CD4-positive, alpha-beta T cell treated with Interleukin-4 for 1 hour (primary cell): ENCODE results near the gene CFAP58.
"Not testable (repeated sequence)": the region's sequence is repeated elsewhere in the genome, so short reads cannot be mapped to it uniquely, and the experiment has no call there.

Experiments used
- DNase-seq, 2 donors: peaks; one replicate each; pipeline ENCODE4 v3.0.0-alpha.2; 2020 to 2022

The CFAP58 gene

DNA sequence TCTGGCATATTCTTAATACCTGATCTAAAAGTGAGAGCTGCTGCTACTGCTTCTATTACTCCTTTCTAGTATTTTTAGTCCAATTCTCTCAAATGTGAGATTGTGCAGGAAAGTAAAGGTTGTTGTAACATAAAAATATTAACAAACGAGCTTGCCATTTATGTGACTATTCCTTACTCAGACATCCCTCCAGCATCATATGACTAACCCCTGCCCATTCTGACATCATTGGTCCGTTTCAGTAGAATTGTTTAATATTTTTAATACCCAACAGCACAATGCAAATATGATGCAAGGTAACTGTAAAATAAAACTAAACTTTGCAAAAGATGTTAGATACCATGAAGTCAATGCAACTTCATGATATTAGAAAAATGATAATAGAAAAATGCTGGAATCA lies 83.6 kb downstream of the CFAP58 start:
- DNase-seq: no peak

DNA sequence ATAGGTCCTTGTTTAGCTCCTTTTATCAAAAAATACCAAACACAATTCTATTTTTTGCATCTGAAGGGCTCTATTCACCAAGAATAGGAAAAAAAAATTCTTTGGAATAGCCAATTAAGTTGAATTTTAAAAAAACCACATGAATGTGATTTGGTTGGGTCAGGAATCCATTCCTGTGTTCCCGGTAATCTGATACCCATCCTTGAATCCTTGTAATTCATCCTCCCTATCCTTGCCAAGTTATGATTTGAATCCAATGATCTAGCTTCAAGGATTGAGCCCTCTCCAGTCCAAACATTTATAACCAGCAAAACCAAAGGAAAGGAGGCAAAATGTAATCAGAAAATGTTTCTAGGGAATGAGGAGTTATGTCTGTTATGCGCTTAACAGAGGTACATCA lies 86.6 kb downstream of the CFAP58 start:
- DNase-seq: no peak

DNA sequence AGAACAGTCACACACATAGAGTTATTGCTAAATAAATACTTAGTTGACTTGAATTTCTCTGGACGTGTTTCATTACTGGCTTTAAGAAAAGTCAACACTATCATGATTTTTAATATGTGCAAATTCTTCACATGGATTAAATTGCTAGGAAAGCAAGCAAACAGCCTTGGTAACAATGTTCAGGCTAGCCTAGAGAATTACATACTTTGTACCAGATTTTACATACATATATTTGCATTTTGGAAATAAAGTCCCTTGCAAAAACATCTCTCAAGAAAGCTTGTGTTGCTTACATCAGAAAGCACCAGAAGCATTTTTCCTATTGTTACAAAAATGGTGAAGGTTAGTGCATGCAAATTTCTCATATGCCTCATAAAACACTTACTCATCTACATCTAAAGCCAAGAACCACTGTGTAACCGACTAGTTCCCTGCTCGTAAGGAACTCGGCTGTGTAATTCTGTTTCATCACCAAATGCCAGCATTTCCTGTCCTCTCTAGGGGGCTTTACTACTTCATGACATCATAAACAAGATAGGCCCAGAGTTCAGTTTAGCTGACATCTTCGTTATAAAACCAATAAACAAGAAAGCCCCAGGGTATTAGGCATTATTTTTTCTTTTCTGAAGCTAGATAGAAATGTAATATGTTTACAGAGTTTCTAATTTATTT lies 87.8 kb downstream of the CFAP58 start:
- DNase-seq: no peak

DNA sequence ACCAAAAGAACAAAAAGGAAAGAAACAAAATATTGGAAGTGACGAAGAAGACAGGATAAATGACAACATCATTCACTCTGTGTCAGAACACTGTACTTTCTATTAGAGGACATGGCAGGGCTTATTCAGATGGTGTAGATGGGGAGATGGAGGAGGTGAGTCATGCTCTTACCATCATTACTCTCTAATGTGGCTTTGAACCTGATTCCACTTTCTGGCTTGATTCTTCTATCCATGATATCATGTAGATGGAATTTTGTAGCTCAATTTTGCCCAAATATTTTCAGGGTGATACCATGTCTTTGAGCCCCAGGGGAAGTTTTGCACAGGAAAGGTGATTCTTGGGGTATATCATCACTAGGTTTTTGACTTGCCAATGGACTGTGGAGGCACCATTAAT lies 91.7 kb downstream of the CFAP58 start:
- DNase-seq: no peak

DNA sequence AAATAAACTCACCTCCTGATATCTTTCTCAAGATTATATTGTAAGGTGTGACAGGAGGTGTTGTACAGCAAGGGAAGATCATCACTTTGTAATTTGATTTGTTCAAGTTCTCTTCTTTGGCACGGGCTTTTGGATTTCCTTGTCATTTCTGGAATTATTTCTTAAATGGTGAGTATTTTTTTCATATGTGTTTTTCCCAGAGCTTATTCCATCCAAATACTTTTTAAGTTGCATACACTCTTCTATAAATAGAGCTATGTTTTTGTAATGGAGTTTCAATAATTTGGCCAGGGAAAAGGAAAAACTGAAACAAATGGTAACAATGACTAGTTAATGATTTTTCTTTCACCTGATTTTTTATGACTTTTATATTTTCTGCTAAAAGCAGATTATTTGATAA lies 92.5 kb downstream of the CFAP58 start:
- DNase-seq: no peak

DNA sequence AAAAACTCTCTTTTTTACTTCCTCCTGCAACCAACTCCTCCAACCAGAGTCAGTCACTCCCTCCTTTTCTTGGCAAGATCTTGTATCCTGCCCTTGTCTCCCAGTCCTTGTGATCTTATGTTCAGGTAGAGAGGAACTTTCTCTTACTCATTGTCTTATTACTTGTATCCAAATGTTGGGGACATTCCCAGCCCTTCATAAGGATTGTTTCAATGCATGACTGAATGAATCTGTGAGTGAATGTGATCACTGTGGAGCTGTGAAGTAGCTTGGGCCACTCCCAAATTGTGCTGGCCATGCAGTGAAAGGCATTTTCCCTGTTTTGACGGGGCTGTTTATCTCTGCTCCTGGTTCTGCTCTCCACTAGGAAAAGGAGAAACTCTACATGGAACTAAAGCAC lies 93.7 kb downstream of the CFAP58 start:
- DNase-seq: no peak

DNA sequence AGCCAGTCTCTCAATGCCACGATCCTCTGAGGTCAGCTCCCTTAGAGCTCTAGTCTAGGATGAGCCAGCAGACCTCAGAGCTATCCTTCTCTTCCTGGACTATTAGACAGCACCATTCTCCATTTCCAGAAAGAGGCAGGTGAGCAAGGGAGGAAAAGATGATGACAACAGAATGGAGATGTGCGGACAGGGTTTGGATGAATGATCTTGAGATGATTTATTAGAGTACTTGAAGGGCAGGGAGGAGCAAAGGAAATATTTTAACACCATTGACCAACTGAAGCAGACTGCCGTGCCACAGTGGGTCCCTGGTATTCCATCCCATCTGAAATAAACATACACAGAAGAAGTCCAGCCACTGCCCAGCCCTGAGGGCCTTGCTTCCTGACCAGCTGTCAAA lies 94.3 kb downstream of the CFAP58 start:
- DNase-seq: no peak

DNA sequence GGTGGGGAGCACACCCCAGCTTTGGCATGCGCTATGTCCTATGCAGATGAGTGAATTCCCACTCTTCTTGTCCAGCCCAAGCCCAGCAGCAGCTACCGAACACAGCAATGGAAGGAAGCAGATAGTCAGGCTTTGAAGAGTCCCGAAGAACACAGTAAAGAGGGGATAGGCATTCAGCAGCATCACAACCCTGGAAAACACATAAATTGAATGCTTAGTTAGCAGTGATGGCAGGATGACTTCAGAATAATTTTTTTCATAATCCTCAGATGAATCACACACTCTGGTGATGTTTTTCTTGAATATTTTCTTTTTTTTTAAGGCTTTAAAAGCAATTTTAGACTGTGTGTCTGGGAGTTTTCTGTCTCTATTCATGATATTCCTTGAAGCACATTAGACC lies 95.8 kb downstream of the CFAP58 start:
- no peak for DNase-seq

DNA sequence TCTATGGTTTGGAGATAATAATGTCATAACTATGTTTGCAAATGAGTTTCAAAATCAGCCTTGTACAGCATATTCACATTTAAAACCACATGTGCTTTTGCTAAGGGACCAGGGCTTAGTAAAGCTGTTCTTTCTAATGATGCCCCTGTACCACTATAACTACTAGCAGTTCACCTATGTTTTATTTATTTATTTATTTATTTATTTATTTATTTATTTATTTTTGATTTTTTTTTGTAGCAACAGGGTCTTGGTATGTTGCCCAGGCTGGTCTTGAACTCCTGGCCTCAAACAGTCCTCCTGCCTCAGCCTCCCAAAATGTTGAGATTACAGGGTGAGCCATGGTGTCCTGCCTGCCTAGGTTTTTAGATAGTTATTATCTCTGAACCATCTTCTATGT lies 96.9 kb downstream of the CFAP58 start:
- DNase-seq: no peak

DNA sequence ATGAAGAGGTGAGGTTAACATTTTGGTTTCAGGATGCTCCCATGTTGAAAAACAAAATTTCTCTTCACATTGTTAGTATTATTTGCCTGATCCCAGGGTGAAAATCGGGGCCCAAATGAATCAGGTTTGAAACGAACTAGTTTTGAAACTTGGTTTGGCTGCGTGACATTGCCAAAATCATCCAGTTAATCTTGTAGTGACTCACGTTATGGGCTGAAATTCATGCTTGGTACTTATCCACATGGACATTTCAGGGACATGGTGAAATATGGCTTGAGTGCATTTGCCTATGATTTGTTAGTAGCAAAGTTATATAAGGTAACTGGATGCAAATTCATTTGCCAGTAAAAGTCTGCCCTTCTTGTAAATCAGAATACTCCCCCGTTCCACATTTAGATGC lies 97.3 kb downstream of the CFAP58 start:
- DNase-seq: no peak

DNA sequence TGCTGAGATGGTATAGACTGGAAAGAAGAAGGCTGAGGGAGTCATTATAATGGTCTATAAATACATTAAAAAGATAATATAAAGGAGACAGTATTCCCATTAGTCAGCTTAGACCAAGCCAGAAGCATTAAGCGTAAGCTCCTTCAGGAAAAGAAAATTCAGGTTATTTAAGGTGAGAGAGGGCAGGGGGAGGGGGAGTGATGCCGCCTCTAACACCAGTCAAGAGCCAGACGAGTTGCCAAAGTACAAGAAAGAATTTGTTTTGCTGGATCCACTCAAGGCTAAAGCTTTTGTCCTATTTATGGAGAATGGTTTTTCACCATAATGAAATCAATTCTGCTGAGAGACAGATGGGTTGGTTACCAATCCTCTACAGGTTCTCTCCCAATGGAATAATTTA lies 99.3 kb downstream of the CFAP58 start:
- no peak for DNase-seq

DNA sequence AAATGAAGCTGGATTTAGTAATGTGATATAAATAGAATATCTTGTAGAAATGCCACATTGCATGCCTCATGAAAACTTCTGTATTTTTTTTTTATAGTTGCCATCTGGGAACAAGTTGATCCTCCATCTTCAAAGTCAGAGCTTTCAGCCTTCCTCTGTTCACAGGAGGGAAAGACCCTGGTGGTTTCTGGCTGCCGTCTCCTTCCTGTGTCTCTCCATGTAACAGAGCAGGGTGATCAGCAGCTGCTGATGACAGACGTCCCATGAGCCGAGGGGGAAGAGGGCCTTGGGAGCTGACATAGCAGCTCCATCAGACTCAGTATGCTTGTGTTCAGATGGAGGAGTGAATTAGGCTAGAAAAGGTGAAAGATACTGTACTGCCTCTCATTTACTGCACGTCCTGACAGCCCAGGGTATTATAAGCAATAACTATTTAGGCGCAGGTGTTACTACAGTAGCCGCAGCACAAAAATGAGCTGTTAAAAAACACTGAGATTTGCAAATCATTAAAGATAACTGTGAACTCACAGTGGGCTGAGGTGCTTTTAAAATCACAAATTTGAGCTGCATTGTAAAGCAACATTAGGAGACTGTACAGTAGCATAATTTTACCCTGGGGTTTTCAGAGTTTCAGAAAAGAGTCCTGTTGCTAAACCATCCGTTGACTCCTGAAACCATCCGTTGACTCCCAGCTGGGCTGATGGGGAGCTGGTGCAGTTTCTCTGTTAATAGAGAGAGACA lies 103.3 kb downstream of the CFAP58 start:
- no peak for DNase-seq

DNA sequence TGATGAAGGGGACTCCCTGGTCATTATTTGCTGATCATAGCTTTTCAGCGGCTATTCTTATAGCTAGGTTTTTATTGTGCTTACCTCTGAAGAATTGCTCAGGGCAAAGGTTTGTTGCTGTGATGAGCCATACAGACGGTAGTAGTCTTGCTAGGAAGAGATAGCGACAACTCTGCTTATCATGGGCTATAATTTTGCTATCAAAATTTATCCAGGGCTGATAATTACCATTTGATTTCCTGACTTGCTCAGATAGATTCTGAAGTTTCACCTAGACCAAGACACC lies 103.9 kb downstream of the CFAP58 start:
- DNase-seq: no peak

DNA sequence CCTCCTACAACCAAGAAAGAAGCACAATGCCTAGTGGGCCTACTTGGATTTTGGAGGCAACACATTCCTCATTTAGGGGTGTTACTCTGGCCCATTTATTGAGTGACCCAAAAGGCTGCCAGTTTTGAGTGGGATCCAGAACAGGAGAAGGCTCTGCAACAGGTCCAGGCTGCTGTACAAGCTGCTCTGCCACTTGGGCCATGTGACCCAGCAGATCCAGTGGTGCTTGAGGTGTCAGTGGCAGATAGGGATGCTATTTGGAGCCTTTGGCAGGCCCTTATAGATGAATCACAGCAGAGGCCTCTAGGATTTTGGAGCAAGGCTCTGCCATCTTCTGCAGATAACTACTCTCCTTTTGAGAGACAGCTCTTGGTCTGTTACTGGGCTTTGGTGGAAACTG lies 111.9 kb downstream of the CFAP58 start:
- not testable (repeated sequence) for DNase-seq

DNA sequence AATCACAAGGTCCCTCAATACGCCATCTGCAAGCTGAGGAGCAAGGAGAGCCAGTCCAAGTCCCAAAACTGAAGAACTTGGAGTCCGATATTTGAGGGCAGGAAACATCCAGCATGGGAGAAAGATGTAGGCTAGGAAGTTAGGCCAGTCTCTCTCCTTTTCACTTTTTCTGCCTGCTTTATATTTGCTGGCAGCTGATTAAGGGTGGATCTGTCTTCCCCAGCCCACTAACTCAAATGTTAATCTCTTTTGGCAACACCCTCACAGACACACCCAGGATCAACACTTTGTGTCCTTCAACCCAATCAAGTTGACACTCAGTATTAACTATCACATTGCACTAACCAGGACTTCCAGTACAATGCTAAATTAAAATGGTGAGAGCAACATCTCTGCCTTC lies 115.2 kb downstream of the CFAP58 start:
- DNase-seq: not testable (repeated sequence)

DNA sequence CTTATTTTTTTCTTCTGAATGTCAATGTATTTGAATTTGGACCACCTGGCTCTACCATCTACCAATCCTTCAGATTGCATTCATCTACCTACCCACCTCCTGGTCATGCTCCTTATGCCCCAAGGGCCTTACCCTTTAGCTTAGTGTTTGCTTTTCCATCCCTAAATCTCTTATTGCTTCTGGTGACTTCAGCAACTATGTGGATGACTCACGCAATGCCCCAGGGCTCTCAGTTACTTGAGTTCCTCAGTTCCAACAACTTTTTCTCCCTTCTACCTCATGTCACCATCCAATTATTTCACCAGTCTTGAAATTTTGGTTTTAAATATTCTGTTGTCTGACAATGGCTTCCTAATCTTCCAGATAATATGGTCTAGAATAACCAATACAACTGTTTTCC lies 118.9 kb downstream of the CFAP58 start:
- DNase-seq: no peak

DNA sequence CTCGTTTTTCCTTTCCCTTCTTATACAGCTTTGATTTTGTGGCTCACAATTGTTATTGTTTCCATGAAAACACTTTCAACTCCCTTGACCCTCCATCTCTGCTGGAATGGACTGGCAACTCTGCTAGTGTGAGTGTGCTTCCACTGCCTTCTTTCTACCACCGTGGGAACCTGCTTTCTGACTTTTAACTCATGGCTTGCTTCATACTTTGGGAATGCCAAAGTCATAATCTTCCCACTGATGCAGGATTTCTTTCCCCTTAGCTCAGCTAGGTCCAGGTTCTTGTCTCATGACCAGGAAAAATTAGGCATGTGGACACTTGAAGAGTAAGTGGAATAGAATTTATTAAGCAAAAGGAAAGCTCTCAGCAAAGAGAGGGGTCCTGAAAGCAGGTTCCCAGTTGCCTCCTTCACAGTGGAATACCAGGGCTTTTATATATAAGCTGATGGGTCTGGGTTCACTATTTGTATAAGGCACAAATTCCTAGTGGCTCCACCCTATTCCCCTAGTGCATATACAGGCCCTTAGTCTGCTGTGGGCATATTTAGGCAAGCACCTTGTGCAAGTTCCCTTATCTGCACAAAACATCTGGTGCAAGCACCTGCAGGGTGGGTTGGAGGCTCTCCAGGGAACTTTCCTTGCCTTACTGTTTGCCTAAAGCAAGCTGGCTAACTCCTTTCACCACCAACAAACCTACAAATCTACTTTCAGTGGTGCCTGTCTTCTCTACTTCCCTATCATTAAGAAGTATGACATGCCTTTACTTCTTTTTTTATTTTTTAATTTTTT lies 119.5 kb downstream of the CFAP58 start:
- DNase-seq: no peak

DNA sequence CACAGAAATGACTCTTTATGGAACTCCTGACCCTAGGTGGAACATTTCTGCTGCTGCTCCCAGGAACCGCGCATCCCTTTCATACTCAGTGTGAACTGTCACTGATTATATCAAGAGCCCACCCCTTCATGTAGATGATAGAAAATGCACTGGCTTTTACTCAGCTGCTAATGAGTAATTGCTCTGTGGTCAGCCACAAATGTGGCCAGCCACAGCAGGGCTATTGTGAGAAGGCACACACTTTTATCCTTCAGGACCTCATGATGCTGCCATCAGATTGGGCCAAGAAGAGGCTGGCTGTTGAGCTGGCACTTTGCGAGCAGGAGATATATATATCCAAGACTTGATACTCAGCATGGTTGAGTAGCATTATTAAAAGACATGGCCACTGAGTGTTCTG lies 124.7 kb downstream of the CFAP58 start:
- DNase-seq: no peak

DNA sequence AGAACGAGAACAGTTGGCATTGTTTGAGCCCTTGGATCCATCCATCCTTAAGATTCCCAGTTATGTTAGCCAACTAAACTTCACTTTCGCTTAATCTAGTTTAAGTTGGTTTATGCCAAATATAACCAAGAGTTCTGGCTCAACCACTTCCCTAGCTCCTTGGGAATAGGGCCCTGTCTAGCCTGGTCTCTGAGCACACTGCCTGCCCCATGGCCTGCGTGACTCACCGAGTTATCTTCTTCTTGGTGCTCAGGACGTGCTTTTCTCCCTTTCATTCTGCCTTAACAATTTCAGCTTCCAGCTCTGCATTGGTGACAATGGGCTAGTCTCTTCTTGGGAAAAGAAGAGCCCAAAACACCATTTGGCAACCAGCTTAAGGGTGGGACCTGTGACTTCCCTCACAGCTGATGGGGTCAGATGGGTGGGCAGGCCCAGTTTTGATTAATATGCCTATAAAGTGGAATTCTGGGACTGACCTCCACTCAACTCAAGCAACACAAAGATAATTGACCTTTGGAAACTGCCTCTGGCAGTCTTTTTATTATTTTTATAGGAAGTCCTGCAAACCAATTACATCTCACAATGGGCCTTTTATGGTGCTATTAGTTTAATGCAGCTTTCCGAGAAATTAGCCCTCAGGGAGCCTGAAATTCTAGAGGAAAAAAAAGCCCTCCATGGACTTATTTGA lies 126.4 kb downstream of the CFAP58 start:
- no peak for DNase-seq

DNA sequence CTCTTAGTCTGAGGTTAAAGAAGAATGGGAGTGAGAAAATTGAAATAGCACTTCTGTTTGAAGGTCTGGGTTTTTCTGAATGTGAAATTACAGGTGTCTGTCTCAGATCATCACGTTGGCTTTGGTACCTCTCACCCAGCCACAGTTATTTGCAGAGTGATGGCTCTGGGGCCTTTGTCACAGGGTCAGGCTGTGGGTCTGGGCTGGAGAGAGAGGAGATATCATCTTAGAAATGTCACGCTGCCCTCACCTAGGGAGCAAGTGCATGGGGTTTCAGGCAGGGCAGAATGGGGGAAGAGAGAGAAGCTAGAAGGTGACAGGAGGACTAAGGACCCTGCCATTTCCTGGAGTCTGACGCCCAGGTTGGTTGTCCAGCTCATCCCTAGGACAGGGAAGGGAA lies 127.2 kb downstream of the CFAP58 start:
- DNase-seq: no peak

DNA sequence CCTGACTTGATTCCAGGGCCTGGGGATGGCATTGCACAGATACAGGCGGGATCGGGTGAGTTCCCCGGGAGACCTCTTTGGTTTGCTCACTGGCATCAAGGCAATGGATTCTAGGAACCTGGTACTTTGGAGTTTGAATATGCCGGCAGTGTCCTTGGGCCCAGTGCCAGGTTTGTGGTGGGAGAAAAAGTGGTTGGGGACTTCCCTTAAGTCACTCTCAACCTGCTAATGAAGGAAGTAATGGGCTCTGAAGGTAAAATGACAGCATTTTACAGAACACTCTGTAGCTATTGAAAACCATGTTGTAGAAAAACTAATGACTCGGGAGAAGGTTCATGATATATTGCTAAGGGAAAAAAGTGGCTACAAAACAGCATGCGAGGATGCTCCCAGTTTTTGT lies 129.9 kb downstream of the CFAP58 start:
- DNase-seq: no peak

DNA sequence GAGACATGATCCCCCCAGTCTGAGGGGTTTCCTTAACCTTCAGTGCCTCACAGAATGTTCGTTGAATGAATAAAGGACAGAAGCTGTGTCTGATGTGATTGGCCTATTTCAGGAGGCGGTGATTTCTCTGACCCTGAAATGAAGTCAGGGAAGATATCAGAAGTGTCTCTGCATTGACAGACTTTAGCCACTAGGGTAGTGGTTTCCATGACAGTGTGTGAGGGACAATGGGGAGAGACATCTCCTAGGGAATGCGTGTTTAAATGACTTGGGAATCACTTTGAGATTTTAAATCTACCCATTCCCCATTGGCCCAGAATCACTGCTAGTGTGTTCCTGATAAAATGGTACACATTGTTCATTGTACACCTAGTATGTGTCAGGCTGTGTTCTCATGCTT lies 132.0 kb downstream of the CFAP58 start:
- DNase-seq: no peak

DNA sequence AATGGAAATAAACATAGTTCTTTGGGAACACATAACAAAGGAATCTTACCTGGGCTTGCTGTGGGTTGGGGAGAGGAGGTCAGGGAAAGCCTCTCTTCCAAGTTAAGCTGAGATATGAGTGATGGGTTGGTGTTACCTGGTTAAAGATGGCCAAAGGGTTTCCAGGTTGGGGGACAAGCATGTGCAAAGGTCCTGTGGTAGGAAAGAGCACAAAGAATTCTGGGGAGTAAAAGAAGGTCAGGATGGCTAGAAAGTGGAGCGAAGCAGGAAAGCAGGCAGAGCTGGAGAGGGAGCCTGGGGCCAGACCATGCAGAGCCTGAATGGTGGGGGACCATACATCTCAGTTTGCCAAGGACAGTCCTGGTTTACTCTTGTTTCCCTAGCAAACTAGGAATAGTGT lies 133.2 kb downstream of the CFAP58 start:
- DNase-seq: no peak
